Pancreas (tissue), 10 donors: Measurements from ENCODE around the gene TNS2. TPM values are rescaled to one million over a fixed set of nuclear protein-coding genes. Genes with fewer than 3 reads are reported as not detected.
A peak's percentile ranks its signal among the peaks of the same experiment; 100 is the strongest.

Source experiments
- ATAC-seq, 4 donors: fragments of 200-7000 bp; cut with Tn5 transposase; one replicate each; pipeline versions ENCODE4 v1.8.0 to v1.9.1; 2020; ENCODE audit warnings: mild to moderate bottlenecking in 4 of 4, moderate library complexity in 4 of 4
- DNase-seq, 6 donors: peaks; one replicate each; pipeline ENCODE4 v3.0.0-alpha.2; 2020
- FAIRE-seq: peaks from 2 replicates; lab custom pipeline; 2012; peaks lifted over from hg19 to GRCh38; lab: Jason Lieb, UNC
- H3K27ac ChIP-seq, 4 donors: fragments of 200-600 bp; sonication (generic); 1 replicate in 3 of 4; 2 replicates in 1 of 4; pipeline versions ENCODE4 v1.5.0 to v1.8.0; 2020
- H3K27me3 ChIP-seq, 4 donors: fragments of 200-600 bp; one replicate each; pipeline ENCODE4 v1.8.0; 2021
- H3K36me3 ChIP-seq, 3 donors: fragments of 200-600 bp; sonication (generic) in 1 of 3; one replicate each; pipeline versions ENCODE4 v1.5.0 to v1.8.0; 2020 to 2021
- H3K4me1 ChIP-seq, 3 donors: fragments of 200-600 bp; one replicate each; pipeline ENCODE4 v1.8.0; 2021
- H3K4me3 ChIP-seq, 4 donors: fragments of 200-600 bp; sonication (generic) in 2 of 4; one replicate each; pipeline versions ENCODE4 v1.5.0 to v1.8.0; 2020 to 2021
- H3K9me3 ChIP-seq, 4 donors: fragments of 200-600 bp; one replicate each; pipeline ENCODE4 v1.8.0; 2021
- CTCF ChIP-seq, 4 donors: fragments of 200-600 bp; sonication (generic) in 3 of 4; IDR thresholded peaks; one replicate each; pipeline versions ENCODE4 v1.5.0 to v1.8.0; 2021; ENCODE audit warnings: antibody characterized with exemption in 4 of 4
- WGBS, 2 donors: extraction: QIAGEN DNeasy Blood & Tissue Kit; methylation state at CpG; one replicate each; pipeline ENCODE4 v1.1.7; 2013; 5-methylcytosine and 5-hydroxymethylcytosine counted together
- intact Hi-C, 3 donors: fragments of 100-400 bp; cut with DNase I; formaldehyde crosslinking; loops; one replicate each; pipeline versions ENCODE4 v1.11.1 to v1.14.2; 2022
- polyA plus RNA-seq, 2 donors: library from polyadenylated mRNA; stranded (reverse); fragments of 200-250 nt; gene quantifications; one replicate each; pipeline ENCODE4 v1.2.3, GENCODE V29; 2013
- total RNA-seq, 6 donors: library from RNA; stranded (reverse); fragmentation: NEBNext Ultra II Directional in 4 of 6; extraction: Animal tissue kit (Norgen Biotek cat#: 25700) in 4 of 6; gene quantifications; one replicate each; pipeline versions ENCODE4 v1.2.1 to v1.2.4, GENCODE V29; 2021 to 2023
- donor health status: healthy with polysubstance abuse.
- donor health status: DM: no; HTN: no; CAD: no; lungs with moderate emphysema.
- donor health status: DM: no; HTN: no; CAD: no.
- donor health status: control.
- donor health status: control.
- donor health status: Bipolar disorder and iron deficiency.
- donor health status: DM: yes; HTN: yes; CAD: no.
- donor health status: DM: no; HTN: no; CAD: no.
- donor health status: DM: no; HTN: no; CAD: no.
- donor health status: DM: yes; HTN: yes; CAD: no.

The TNS2 gene
- total and polyA plus RNA-seq, 8 donors: 22.7 to 183 (median 37.2) TPM

DNA sequence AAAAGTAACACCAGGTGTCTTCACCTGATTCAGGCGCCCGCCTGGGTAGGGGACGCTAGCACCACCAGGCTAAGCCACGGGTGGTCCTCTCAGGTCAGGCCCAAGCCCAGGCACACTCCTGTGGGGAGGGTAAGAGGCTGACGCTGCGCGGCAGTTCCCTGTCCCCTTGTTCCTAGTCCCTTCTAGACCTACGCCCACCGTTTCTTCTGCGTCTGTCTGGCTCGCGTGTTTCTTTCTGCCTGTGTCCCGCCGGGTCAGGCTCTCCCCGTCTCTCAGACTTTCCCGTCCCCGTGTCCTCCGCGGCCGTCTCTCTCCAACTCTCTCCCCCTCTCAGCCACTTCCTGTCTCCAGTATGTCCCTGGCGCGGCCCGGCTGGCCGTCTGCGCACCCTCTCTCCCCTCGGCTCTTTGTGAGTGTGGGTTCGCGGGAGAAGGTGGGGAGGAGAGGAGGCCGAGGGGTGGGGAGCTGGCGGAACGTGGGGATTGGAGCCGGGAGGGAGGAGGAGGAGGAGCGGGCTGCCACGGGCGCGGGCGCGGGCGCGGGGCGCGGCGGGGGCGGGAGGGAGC lies 3.1 kb upstream of the TNS2 start:
- no peak for FAIRE-seq
- peak overlapping the region; percentile 88 to 96 (median 94) for H3K27ac ChIP-seq
- TF ChIP-seq CTCF (IDR thresholded peaks at IDR 0.05): no peak
- H3K9me3 ChIP-seq: no peaks in the 10 kb centered on the region
- intact Hi-C loops: no loop called here
- peaks cover 33 to 46% (median 42%) of the 10 kb centered on the region in 3 donors for H3K4me1 ChIP-seq
- H3K4me3 ChIP-seq: peak overlapping the region; percentile 29 to 62 (median 56)
- no peaks in the 10 kb centered on the region for H3K36me3 ChIP-seq
- H3K27me3 ChIP-seq: no peaks in the 10 kb centered on the region
- DNase-seq: peak in 5 of 6 donors; percentile 84 to 94 (median 88)
- 1% methylated on average over 27 to 41 of the region's 44 CpGs for WGBS, 2 donors
- peak; percentile 38 to 57 (median 42) for ATAC-seq

DNA sequence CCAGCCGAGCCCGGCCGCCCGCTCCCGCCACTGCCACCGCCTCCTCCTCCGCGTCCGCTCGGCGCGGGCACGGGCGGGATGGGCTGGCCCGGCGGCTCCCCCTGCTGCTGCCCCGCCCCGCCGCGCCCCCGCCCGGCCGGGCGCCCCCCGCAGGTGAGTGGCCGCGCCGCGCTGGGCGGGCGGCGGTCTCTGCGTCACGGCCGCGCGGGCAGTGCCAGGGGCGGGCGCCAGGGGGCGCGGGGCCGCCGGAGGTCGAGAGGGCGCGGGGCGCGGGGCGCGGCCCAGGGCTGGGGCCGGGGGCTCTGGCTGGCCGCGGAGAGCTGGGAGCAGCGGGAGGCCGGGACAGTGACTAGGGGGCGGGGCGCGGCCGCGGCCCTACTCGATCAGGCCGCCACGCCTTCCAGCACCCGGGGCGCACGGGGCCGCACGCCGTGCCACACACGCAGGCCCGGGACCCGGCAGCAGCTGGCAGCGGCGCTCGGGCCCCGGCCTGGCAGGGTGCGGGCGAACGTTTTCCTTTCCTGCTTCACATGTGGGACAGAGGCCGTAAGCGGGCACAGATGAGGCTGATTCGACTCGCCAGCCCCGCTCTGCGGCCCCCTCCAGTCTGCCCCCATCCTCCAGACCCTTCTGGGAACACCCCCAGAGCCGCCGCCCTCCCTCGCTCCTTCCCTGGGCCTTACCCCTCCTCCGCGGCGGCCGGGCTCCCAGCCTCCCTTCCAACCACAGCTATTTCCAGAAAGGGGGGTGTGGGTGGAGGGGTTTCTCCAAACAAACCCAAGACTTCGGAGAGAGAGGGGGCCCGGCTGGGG lies 2.4 kb upstream of the TNS2 start:
- Histone ChIP-seq H3K27ac (peak overlapping the region; percentile 95 to 99 (median 98)), H3K4me3 (peak overlapping the region; percentile 18 to 62 (median 46)), H3K27me3 (no peaks in the 10 kb centered on the region), H3K9me3 (no peaks in the 10 kb centered on the region), H3K36me3 (no peaks in the 10 kb centered on the region), H3K4me1 (peaks cover 35 to 51% (median 48%) of the 10 kb centered on the region in 3 donors)
- no peak for TF ChIP-seq CTCF (IDR thresholded peaks at IDR 0.05)
- ATAC-seq (peak; percentile 23 to 43 (median 34)), DNase-seq (peak; percentile 76 to 90 (median 86)), FAIRE-seq (no peak)
- intact Hi-C loops: no loop called here
- WGBS, 2 donors: 1% methylated on average over 31 to 94 of the region's 94 CpGs

GRCh38 chr12:53048033-53048779 lies 1.7 kb upstream of the TNS2 start:
- intact Hi-C loops: no loop called here
- DNase-seq (peak; percentile 81 to 94 (median 86)), ATAC-seq (peak; percentile 30 to 51 (median 42)), FAIRE-seq (no peak)
- H3K36me3 ChIP-seq: no peaks in the 10 kb centered on the region
- peak overlapping the region; percentile 95 to 99 (median 98) for H3K27ac ChIP-seq
- no peaks in the 10 kb centered on the region for H3K9me3 ChIP-seq
- peak in 1 of 4 donors; percentile 10 for TF ChIP-seq CTCF (IDR thresholded peaks at IDR 0.05)
- WGBS, 2 donors: 13 to 14% methylated on average over 10 of the region's 10 CpGs
- no peaks in the 10 kb centered on the region for H3K27me3 ChIP-seq
- H3K4me3 ChIP-seq: peak overlapping the region in 3 of 4 donors; percentile 30 to 62 (median 59)
- H3K4me1 ChIP-seq: peaks cover 40 to 57% (median 54%) of the 10 kb centered on the region in 3 donors

DNA sequence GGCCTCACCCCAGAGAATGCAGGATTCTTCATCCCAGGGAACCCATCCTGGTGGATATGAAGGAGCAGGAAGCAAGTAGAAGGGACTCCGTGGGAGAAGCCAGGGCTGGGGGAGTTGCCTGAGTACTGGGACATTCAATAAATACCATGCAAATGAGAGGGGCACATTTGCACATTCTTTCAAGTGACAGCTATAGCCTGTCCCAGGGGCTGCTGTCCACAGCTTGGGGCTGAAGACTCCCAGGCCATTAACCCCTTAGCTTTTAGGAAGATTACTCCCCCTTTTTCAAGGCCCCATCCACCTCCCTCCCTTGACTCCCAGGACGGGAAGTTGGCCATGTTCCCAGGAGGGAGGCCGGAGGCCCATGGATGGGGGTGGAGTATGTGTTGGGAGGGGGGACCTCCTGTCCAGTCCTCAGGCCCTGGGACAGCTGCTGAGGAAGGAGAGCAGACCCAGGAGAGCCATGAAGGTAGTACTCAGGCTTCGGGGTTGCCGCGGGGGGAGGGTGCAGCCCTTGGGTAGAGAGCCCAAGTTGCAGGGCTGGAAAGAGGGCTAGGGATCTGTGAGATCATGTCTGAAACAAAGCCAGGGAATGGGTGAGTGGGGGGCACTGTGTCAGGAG lies 974 bp upstream of the TNS2 start:
- no peak for FAIRE-seq

More for the DNA sequence above, 974 bp upstream of the TNS2 start:
- intact Hi-C loops: no loop called here
- Histone ChIP-seq H3K4me1 (peaks cover 46 to 63% (median 57%) of the 10 kb centered on the region in 3 donors), H3K27ac (peak overlapping the region; percentile 95 to 99 (median 98)), H3K36me3 (no peaks in the 10 kb centered on the region), H3K4me3 (peak overlapping the region in 2 of 4 donors; percentile 40 to 59), H3K27me3 (no peaks in the 10 kb centered on the region), H3K9me3 (no peaks in the 10 kb centered on the region)
- DNase-seq (peak; percentile 63 to 84 (median 70)), ATAC-seq (no peak)
- WGBS, 2 donors: 7 to 9% methylated on average over 6 of the region's 6 CpGs
- TF ChIP-seq CTCF (IDR thresholded peaks at IDR 0.05): no peak
